Skeletal muscle satellite cell (primary cell): Measurements from ENCODE around the gene NRBP1. TPM values are rescaled to one million over a fixed set of nuclear protein-coding genes. Genes with fewer than 3 reads are reported as not detected.

Experiments used
- H3K27me3 ChIP-seq: 2 replicates; pipeline ENCODE4 v1.7.0; 2013; ENCODE audit warnings: low read length; ENCODE audit not compliant: control insufficient read depth, insufficient read depth
- H3K36me3 ChIP-seq: 2 replicates; pipeline ENCODE4 v1.7.0; 2013; ENCODE audit warnings: mild to moderate bottlenecking, control low read depth, low read length; ENCODE audit not compliant: insufficient read depth
- H3K4me1 ChIP-seq: 2 replicates; pipeline ENCODE4 v1.7.0; 2013; ENCODE audit warnings: low read length; ENCODE audit not compliant: control insufficient read depth, insufficient read depth
- H3K4me2 ChIP-seq: 2 replicates; pipeline ENCODE4 v1.7.0; 2013; ENCODE audit warnings: mild to moderate bottlenecking, low read length
- H3K4me3 ChIP-seq: 2 replicates; pipeline ENCODE4 v1.7.0; 2013; ENCODE audit warnings: low read length
- H3K9ac ChIP-seq: 2 replicates; pipeline ENCODE4 v1.7.0; 2013; ENCODE audit warnings: mild to moderate bottlenecking, low read depth, low read length, moderate library complexity
- H3K9me3 ChIP-seq: replicated peaks from 2 replicates; pipeline ENCODE4 v1.7.0; 2013; ENCODE audit warnings: mild to moderate bottlenecking, control low read depth, low read length
- total RNA-seq: library from RNA; depleted of rRNA; stranded (reverse); fragments of >200 nt; gene quantifications from 2 replicates; pipeline ENCODE4 v1.2.3, GENCODE V29; 2012; rRNA removed

Gene NRBP1
- total RNA-seq = 91.3 and 96.3 TPM in 2 replicates

DNA sequence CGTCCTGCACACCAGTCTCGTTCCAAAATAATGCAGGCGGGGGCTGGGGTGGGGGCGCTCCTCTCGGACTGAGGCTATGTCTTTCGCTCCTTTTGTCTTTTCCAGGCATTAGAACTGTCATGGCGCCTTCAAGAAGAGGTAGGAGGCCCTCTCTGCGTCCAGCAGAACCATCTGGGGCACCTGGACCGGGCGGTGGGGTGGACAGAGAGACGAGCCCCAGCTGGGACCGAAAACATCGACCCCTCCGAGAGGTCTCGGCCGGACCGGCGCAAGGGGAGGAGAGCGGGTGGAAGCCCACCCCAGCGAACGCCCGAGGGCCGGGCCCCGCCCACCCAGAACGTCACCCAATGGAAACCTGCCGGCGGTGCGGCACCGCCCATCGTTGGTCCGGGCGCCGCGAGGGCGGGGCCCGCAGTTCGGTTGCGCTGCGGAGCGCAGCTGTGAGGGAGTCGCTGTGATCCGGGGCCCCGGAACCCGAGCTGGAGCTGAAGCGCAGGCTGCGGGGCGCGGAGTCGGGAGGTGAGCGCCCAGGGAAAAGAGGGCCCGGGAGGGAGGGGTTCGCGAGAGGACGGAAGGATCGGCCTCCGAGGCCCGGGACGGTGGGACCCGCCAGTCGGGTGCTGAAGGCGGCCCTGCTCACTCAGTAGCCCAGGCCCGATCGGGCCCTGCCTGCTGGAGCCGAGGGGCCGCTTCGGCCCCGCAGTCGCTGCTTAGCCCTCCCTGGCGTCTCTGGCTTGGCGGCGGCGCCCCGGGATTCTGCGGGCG, at the start of gene NRBP1:
NRBP1 (plus strand) TSS at position 419 of the 765 bp plus-strand sequence. CDS start 4,643 bp downstream, outside the sequence.
- Histone ChIP-seq H3K4me2 (peak within 1 kb of the TSS; percentile 95), H3K36me3 (peaks cover 5% of the 10 kb centered on the region), H3K9me3 (no peaks in the 10 kb centered on the region), H3K4me1 (peaks cover 18% of the 10 kb centered on the region), H3K9ac (peak within 1 kb of the TSS; percentile 98), H3K27me3 (no peaks in the 10 kb centered on the region), H3K4me3 (peak within 1 kb of the TSS; percentile 91)

DNA sequence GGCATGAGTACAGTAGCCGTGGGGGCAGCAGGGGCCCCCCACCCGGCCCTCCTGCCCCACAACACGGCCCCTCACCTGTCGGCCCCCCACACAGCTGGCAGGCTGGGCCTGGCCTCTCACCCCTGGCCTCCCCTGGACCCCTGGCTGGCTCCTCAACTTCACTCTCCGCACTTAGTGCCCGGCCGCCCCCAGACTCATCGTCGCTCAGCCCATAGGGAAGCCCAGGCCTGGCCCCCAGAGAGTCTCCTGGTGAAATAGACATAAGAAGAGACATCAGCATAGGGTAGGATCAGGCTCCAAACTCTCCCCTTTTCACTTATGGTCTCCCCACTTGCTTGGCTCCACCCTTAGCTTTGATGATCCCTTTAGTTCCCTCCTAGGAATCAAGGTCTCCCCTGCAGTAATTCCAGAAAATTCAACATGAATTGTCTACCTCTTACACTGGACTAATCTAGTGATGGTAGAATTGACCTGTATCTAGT, 49.6 kb upstream of the NRBP1 start:
- H3K27me3 ChIP-seq = no peaks in the 10 kb centered on the region
- peak overlapping the region; percentile 92 for H3K9ac ChIP-seq
- peak overlapping the region; percentile 79 for H3K4me3 ChIP-seq
- peaks cover 76% of the 10 kb centered on the region for H3K36me3 ChIP-seq
- H3K4me2 ChIP-seq = peak overlapping the region; percentile 98
- H3K4me1 ChIP-seq = peaks cover 36% of the 10 kb centered on the region
- H3K9me3 ChIP-seq = no peaks in the 10 kb centered on the region

DNA sequence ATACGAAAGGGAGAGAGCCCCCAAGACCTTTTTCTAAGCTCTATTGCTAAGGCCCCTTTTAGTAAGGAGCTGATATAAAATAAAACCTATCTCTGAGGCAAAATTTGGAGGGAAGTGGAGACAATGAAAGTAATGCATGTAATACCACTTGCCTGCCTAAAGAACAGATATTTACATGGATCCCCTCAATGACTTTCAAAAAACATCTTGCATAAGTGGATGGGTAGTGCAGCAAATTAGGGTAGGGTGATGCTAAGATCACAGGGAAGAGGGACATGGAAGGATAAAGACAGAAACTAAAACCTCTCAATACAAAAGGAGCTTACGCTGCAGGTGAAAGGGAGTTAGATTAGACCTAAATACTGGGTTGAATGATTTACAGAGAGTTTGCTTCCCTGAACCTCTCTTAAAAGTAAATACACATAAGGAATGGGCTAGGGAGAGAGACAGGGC, 49.0 kb upstream of the NRBP1 start:
- no peaks in the 10 kb centered on the region for H3K27me3 ChIP-seq
- H3K4me3 ChIP-seq = peak overlapping the region; percentile 79
- H3K4me1 ChIP-seq = peaks cover 36% of the 10 kb centered on the region
- peak overlapping the region; percentile 92 for H3K9ac ChIP-seq
- peaks cover 78% of the 10 kb centered on the region for H3K36me3 ChIP-seq
- no peaks in the 10 kb centered on the region for H3K9me3 ChIP-seq
- H3K4me2 ChIP-seq = peak overlapping the region; percentile 98

DNA sequence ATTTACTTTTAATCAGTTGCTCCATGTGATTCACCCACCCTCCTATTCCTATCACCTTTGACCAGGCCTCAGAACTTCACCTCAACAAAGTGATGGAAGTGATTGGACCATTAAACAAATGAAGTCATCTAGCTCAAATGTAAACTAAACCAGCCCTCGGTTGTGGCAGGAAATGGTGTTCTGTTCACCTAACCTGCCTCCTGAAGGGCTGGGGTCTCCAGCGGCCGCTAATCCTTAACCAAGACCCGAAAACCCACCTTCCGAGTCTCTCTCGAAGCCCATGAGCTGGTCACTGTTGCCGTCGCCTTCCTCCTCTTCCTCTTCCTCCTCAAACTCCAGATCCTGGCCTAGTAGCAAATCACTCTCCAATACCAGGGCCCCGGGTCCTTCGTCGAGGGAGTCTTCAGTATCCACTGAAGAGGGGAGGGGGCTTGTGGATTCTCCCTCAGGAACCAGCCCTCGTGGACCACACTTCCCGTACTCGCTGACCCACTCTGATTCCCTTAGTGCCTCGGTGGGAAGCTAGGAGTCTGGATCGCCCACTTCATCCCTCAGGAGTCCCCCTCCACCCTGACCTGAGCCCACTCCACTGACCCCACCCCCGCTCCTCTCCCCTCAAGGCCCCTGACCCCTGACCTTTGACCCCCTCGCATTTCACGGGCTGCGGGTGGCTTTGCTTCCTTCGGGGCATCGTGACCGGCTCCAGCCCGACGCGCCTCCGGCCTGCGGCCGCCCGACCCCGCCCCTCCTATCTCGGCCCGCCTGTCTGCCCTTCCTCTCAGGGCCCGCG, 48.4 kb upstream of the NRBP1 start:
- Histone ChIP-seq H3K4me3 (peak overlapping the region; percentile 79), H3K4me1 (peaks cover 36% of the 10 kb centered on the region), H3K4me2 (peak overlapping the region; percentile 98), H3K9me3 (no peaks in the 10 kb centered on the region), H3K36me3 (peaks cover 78% of the 10 kb centered on the region), H3K9ac (peak overlapping the region; percentile 92), H3K27me3 (no peaks in the 10 kb centered on the region)

DNA sequence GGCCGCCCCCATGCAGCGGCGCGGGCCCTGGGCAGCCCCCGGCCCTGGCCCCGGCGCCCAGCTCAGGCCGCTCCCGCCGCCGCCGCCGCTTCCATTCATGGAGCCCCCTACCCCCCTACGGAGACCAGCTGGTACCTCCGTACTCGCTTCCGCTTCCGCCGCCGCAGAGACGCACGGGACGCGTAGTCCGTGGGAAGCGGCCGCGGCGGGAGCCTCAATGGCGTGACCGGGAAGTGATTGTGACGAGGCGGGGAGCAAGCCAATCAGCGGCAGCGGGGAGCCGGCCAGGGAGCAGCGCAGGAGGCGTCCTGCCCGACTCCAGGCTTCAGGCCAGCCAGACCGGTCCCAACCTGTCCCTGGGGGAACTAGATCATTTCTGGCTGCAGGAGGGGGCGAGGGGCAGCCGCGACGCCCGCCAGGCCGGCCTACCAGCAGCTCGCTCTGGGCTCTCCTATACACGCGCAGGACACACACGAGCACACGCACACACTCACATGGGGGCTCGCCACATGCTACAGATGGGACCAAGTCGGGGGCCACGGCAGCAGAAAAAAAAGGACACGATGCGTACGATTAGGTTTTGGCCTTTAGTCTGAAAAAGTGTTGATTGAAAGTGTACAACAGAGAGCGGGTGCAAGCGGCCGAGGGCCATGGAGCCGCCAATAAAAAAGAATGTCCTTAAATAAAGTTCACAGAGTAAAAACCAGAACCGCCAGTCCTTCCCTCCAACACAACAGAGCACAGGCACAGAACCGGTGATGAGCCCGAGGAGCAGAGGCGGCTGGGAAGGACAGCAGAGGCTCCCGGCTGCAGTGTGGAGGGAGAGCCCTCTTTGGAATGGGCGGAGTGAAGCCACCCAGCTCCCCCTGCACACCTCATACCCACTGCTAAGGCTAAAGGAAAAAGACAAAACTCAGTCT, 47.5 kb upstream of the NRBP1 start, which contains the start of gene ZNF513:
ZNF513 (minus strand) TSS at position 109 of the 920 bp plus-strand sequence. CDS start 208 bp downstream, outside the sequence.
- H3K27me3 ChIP-seq = no peaks in the 10 kb centered on the region
- H3K4me1 ChIP-seq = peaks cover 36% of the 10 kb centered on the region
- H3K9ac ChIP-seq = peak within 1 kb of the TSS; percentile 92
- peaks cover 78% of the 10 kb centered on the region for H3K36me3 ChIP-seq
- peak within 1 kb of the TSS; percentile 79 for H3K4me3 ChIP-seq
- no peaks in the 10 kb centered on the region for H3K9me3 ChIP-seq
- peak within 1 kb of the TSS; percentile 98 for H3K4me2 ChIP-seq

DNA sequence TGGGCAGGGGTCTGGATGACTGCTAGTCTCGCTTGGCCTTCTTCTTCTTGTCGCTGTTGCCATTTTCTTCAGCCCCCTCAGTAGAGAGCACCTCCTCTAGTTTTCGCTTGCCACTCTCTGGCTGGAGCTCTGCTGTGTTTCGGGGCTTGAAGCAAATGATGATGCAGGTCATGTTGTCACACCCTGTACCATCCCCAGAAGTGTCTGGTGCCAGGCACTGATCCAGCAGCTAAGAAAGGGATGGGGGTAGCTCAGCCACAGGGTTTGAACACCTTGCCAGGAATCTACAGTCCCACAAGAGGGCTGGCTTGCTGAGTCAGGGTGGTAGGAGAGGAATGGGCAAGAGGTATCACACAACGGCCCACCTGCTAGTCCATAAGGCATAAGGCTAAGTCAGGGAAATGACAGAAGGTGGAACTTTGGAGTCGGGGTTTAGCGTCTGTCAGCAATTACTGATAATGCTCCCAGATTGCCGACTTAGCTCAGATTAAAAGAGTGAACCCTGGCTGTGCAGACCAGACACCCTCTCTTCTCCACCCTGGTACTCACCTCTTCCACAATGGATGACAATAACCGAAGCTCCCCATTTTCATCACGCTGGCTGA, 46.8 kb upstream of the NRBP1 start:
- Histone ChIP-seq H3K27me3 (no peaks in the 10 kb centered on the region), H3K4me1 (peaks cover 34% of the 10 kb centered on the region), H3K36me3 (peaks cover 74% of the 10 kb centered on the region), H3K9ac (peak overlapping the region; percentile 92), H3K9me3 (no peaks in the 10 kb centered on the region), H3K4me3 (peak overlapping the region; percentile 79), H3K4me2 (peak overlapping the region; percentile 98)

DNA sequence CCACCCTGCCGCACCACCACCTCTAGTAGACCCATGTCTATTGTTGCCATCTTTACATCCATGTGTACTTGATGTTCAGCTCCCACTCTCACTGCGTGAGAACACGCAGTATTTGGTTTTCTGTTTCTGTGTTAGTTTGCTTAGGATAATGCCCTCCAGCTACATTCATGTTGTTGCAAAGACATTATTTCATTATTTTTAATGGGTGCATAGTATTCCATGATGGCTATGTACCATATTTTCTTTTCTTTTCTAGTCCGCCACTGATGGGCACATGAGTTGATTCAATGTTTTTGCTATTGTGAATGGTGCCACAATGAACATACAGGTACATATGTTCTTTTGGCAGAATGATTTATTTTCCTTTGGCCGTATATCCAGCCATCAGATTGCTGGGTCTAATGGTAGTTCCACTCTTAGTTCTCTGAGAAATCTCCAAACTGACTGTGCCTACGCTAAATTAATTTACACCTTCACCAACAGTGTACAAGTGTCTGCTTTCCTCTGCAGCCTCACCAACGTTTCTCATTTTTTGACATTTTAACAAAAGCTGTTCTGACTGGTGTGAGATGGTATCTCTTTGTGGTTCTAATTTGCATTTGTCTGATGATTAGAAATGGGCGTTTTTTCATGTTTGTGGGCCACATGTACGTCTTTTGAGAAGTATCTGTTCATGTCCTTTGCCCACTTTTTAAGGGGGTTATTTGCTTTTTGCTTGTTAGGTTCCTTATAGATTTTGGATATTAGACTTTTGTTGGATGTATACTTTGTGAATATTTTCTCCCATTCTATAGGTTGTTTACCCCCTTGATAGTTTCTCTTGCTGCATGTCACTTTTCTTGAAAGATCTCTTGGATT, 37.4 kb upstream of the NRBP1 start:
- H3K27me3 ChIP-seq = no peaks in the 10 kb centered on the region
- H3K4me2 ChIP-seq = no peak overlapping the region
- H3K4me1 ChIP-seq = no peaks in the 10 kb centered on the region
- peaks cover 10% of the 10 kb centered on the region for H3K36me3 ChIP-seq
- H3K4me3 ChIP-seq = no peak overlapping the region
- no peak overlapping the region for H3K9ac ChIP-seq
- no peaks in the 10 kb centered on the region for H3K9me3 ChIP-seq

DNA sequence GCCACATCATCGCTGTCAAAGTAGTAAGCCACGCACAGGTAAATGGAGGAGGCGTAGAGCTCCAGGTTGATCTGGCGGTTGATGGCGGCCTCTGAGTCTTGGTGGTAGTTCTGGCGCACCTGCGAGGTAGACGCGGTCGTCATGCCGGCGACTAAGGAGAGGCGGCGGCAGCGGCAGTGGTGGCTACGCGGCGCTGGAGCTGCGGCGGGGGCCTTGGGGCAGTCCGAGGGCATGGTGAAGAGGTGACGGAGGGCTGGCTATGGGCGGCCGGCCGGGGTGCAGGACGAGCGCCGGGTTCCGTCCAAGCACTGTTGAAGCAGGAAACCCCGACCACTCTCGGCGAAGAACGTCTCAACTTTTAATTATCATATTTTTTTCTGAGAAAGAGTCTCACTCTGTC, 35.2 kb upstream of the NRBP1 start:
- no peaks in the 10 kb centered on the region for H3K4me1 ChIP-seq
- no peak overlapping the region for H3K4me2 ChIP-seq
- no peak overlapping the region for H3K4me3 ChIP-seq
- H3K9ac ChIP-seq = no peak overlapping the region
- H3K27me3 ChIP-seq = no peaks in the 10 kb centered on the region
- no peaks in the 10 kb centered on the region for H3K9me3 ChIP-seq
- peaks cover 7% of the 10 kb centered on the region for H3K36me3 ChIP-seq

DNA sequence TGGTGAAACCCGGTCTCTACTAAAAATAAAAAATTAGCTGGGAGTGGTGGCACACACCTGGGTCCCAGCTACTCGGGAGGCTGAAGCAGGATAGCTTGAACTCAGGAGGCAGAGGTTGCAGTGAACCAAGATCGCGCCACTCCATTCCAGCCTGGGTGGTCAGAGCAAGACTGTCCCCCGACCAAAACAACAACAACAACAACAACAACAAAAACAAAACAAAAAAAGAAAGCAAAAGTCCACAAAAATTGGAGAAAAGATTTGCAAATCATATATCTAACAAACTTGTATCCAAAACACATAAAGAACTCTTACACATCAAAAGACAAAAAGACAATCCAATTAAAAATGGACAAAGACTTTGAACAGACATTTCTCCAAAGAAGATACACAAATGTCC, 29.5 kb upstream of the NRBP1 start:
- H3K4me1 ChIP-seq = no peaks in the 10 kb centered on the region
- H3K4me2 ChIP-seq = no peak overlapping the region
- H3K36me3 ChIP-seq = peaks cover 3% of the 10 kb centered on the region
- no peak overlapping the region for H3K4me3 ChIP-seq
- no peaks in the 10 kb centered on the region for H3K27me3 ChIP-seq
- H3K9ac ChIP-seq = no peak overlapping the region
- no peaks in the 10 kb centered on the region for H3K9me3 ChIP-seq
